KOPT-K1 (cell line): Measurements from ENCODE around the gene PRSS16.

ENCODE experiments used
- H3K27ac ChIP-seq: fragments of 200-600 bp; sonication (generic); 2 replicates; pipeline ENCODE4 v1.5.1; 2016; ENCODE audit warnings: antibody characterized with exemption, mild to moderate bottlenecking, low read depth, low read length; ENCODE audit not compliant: poor library complexity, severe bottlenecking
- H3K36me3 ChIP-seq: fragments of 200-600 bp; sonication (generic); 2 replicates; pipeline ENCODE4 v1.5.1; 2017; ENCODE audit warnings: antibody characterized with exemption, mild to moderate bottlenecking, low read length, moderate library complexity; ENCODE audit not compliant: insufficient read depth
- H3K9me3 ChIP-seq: fragments of 200-600 bp; sonication (generic); 2 replicates; pipeline ENCODE4 v1.5.1; 2017; ENCODE audit warnings: antibody characterized with exemption, low read length, mild to moderate bottlenecking; ENCODE audit not compliant: insufficient read depth, poor library complexity, severe bottlenecking

PRSS16 gene

GRCh38 chr6:27290065-27290849 lies 42.8 kb downstream of the PRSS16 start:
- H3K9me3 ChIP-seq = peaks cover 37% of the 10 kb centered on the region
- H3K36me3 ChIP-seq = no peaks in the 10 kb centered on the region
- no peak overlapping the region for H3K27ac ChIP-seq

- H3K36me3 ChIP-seq = no peaks in the 10 kb centered on the region
- H3K27ac ChIP-seq = no peak overlapping the region
- peaks cover 39% of the 10 kb centered on the region for H3K9me3 ChIP-seq
Observed at GRCh38 chr6:27290850-27291208, 43.3 kb downstream of the PRSS16 start.

GRCh38 chr6:27293436-27294098 lies 46.1 kb downstream of the PRSS16 start:
- H3K9me3 ChIP-seq = peaks cover 27% of the 10 kb centered on the region
- no peaks in the 10 kb centered on the region for H3K36me3 ChIP-seq
- no peak overlapping the region for H3K27ac ChIP-seq

- Histone ChIP-seq H3K9me3 (peaks cover 23% of the 10 kb centered on the region), H3K36me3 (no peaks in the 10 kb centered on the region), H3K27ac (no peak overlapping the region)
Observed at GRCh38 chr6:27294409-27294808, 46.9 kb downstream of the PRSS16 start.

- Histone ChIP-seq H3K9me3 (peaks cover 23% of the 10 kb centered on the region), H3K36me3 (no peaks in the 10 kb centered on the region), H3K27ac (no peak overlapping the region)
Observed at GRCh38 chr6:27295301-27296079, 48.0 kb downstream of the PRSS16 start.

- H3K9me3 ChIP-seq = peaks cover 23% of the 10 kb centered on the region
- H3K36me3 ChIP-seq = no peaks in the 10 kb centered on the region
- no peak overlapping the region for H3K27ac ChIP-seq
Observed at GRCh38 chr6:27296106-27296783, 48.7 kb downstream of the PRSS16 start.

GRCh38 chr6:27297484-27297856 lies 50.0 kb downstream of the PRSS16 start:
- Histone ChIP-seq H3K27ac (no peak overlapping the region), H3K36me3 (no peaks in the 10 kb centered on the region)

GRCh38 chr6:27297857-27298730 lies 50.6 kb downstream of the PRSS16 start:
- H3K27ac ChIP-seq = no peak overlapping the region
- H3K36me3 ChIP-seq = no peaks in the 10 kb centered on the region
- H3K9me3 ChIP-seq = peaks cover 23% of the 10 kb centered on the region

More at GRCh38 chr6:27297484-27297856, 50.0 kb downstream of the PRSS16 start:
- H3K9me3 ChIP-seq = peaks cover 23% of the 10 kb centered on the region

GRCh38 chr6:27303613-27304272 lies 56.2 kb downstream of the PRSS16 start:
- no peaks in the 10 kb centered on the region for H3K36me3 ChIP-seq
- H3K27ac ChIP-seq = no peak overlapping the region
- no peaks in the 10 kb centered on the region for H3K9me3 ChIP-seq
